Measurements from ENCODE around the gene SNX33. TPM values are rescaled to one million over a fixed set of nuclear protein-coding genes. Genes with fewer than 3 reads are reported as not detected.
A peak's percentile ranks its signal among the peaks of the same experiment; 100 is the strongest.

The SNX33 gene
- total and polyA plus RNA-seq, 2 of the 13 experiments (the other 11 are each of a cell fraction or from before 2014, with no cell fraction given) = 11.0 to 11.6 TPM

- peaks cover 29% of the 10 kb centered on the region for H3K79me2 ChIP-seq (ENCODE audit: insufficient read depth, low read length)
- H2AFZ ChIP-seq (ENCODE audit: low read length) = no peak overlapping the region
- ChIA-PET POLR2A (interaction anchor here (0.9 to 6.9 kb wide), 23 partner anchors 8 to 310 kb away, joined by 3 to 47 read pairs (median 8); partner anchors contain the start of genes COMMD4, MAN2C1, SIN3A and SNUPN), CTCF (ENCODE audit: low intra/inter-chr PET ratio, low total read pairs) (interaction anchor here (1.6 kb wide), 1 partner anchor 44 kb away, joined by 11 read pairs; no protein-coding TSS in a partner anchor)
- peak overlapping the region; percentile 77 to 94 (median 87) for H3K4me3 ChIP-seq (replicated peaks in 1 of 3; ENCODE audit: insufficient read depth in 1 of 3, low read depth in 2 of 3, low read length in 3 of 3)
- H4K20me1 ChIP-seq (ENCODE audit: insufficient read depth, low read length) = no peaks in the 10 kb centered on the region; the same call in 1 of the 2 replicates
- H3K27ac ChIP-seq (ENCODE audit: extremely low read length, insufficient read depth, low read length) = peak overlapping the region; percentile 94
- no peak for FAIRE-seq
- H3K9ac ChIP-seq (ENCODE audit: insufficient read depth, low read depth, low read length) = peak overlapping the region; percentile 93
- BruUV-seq (replicated peaks) = TSS peak; percentile 70
- in situ Hi-C loops (cut with HindIII; ENCODE audit: extremely low pct_ligation_motif_present, low pct_unique_long_range_greater_than_20kb) = no loop called here
- H3K27me3 ChIP-seq (ENCODE audit: control insufficient read depth in 1 of 2, insufficient read depth in 2 of 2, low read length in 2 of 2) = peaks cover 0 to under 1% of the 10 kb centered on the region in 2 experiments; a peak in 1 of 5 replicates
- H3K9me3 ChIP-seq (ENCODE audit: low read length) = no peaks in the 10 kb centered on the region
- H3K4me1 ChIP-seq (ENCODE audit: insufficient read depth, low read length) = peaks cover 32% of the 10 kb centered on the region
- DNase-seq (ENCODE audit: low spot score) = no peak
- 0 out of 5 replicates have a peak, but pooled peaks cover 0 to 3% of the 10 kb centered on the region in 2 experiments for H3K36me3 ChIP-seq (replicated peaks in 1 of 2; ENCODE audit: control insufficient read depth in 1 of 2, insufficient read depth in 2 of 2, low read length in 2 of 2)
- 1% methylated on average over 13 of the region's 16 CpGs for WGBS (ENCODE audit: low lambda C conversion rate)
- H3K4me2 ChIP-seq (ENCODE audit: low read depth, low read length) = peak overlapping the region; percentile 90
- no peak for ATAC-seq
- intact Hi-C loops (cut with micrococcal nuclease; ENCODE audit: unreplicated experiment) = no loop called here
- TF ChIP-seq ZNF34 (CRISPR knock-in tag; IDR thresholded peaks at IDR 0.05; ENCODE audit: borderline replicate concordance) (no peak), ZFP36L1 (CRISPR knock-in tag; IDR thresholded peaks at IDR 0.05) (0 out of 2 replicates have a peak, but pooled peaks have one; percentile 2), BRCA1 (CRISPR knock-in tag; IDR thresholded peaks at IDR 0.05) (no peak), FOXJ3 (CRISPR knock-in tag; IDR thresholded peaks at IDR 0.05; ENCODE audit: borderline replicate concordance) (no peak), SP2 (CRISPR knock-in tag; IDR thresholded peaks at IDR 0.05) (no peak), ZMYM2 (CRISPR knock-in tag; IDR thresholded peaks at IDR 0.05) (no peak; the same call in 1 of the 2 replicates), NCOA5 (CRISPR knock-in tag; IDR thresholded peaks at IDR 0.05) (no peak), SMARCC2 (IDR thresholded peaks at IDR 0.05) (no peak), SKI (IDR thresholded peaks at IDR 0.05; ENCODE audit: partially characterized antibody) (no peak), SOX5 (CRISPR knock-in tag; IDR thresholded peaks at IDR 0.05; ENCODE audit: borderline replicate concordance) (no peak), ZNF7 (CRISPR knock-in tag; IDR thresholded peaks at IDR 0.05) (no peak), SALL2 (CRISPR knock-in tag; IDR thresholded peaks at IDR 0.05) (no peak), ZIK1 (CRISPR knock-in tag; IDR thresholded peaks at IDR 0.05; ENCODE audit: borderline replicate concordance, low read depth) (no peak), ZNF441 (CRISPR knock-in tag; IDR thresholded peaks at IDR 0.05; ENCODE audit: borderline replicate concordance) (no peak)
- TF ChIP-seq, protein P1, sequence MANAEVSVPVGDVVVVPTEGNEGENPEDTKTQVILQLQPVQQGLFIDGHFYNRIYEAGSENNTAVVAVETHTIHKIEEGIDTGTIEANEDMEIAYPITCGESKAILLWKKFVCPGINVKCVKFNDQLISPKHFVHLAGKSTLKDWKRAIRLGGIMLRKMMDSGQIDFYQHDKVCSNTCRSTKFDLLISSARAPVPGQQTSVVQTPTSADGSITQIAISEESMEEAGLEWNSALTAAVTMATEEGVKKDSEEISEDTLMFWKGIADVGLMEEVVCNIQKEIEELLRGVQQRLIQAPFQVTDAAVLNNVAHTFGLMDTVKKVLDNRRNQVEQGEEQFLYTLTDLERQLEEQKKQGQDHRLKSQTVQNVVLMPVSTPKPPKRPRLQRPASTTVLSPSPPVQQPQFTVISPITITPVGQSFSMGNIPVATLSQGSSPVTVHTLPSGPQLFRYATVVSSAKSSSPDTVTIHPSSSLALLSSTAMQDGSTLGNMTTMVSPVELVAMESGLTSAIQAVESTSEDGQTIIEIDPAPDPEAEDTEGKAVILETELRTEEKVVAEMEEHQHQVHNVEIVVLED (CRISPR knock-in tag; IDR thresholded peaks at IDR 0.05; ENCODE audit: borderline replicate concordance) = no peak
- TF ChIP-seq, protein P2, sequence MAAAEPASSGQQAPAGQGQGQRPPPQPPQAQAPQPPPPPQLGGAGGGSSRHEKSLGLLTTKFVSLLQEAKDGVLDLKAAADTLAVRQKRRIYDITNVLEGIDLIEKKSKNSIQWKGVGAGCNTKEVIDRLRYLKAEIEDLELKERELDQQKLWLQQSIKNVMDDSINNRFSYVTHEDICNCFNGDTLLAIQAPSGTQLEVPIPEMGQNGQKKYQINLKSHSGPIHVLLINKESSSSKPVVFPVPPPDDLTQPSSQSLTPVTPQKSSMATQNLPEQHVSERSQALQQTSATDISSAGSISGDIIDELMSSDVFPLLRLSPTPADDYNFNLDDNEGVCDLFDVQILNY (CRISPR knock-in tag; conservative IDR thresholded peaks at IDR 0.05) = no peak
- TF ChIP-seq, protein P3, sequence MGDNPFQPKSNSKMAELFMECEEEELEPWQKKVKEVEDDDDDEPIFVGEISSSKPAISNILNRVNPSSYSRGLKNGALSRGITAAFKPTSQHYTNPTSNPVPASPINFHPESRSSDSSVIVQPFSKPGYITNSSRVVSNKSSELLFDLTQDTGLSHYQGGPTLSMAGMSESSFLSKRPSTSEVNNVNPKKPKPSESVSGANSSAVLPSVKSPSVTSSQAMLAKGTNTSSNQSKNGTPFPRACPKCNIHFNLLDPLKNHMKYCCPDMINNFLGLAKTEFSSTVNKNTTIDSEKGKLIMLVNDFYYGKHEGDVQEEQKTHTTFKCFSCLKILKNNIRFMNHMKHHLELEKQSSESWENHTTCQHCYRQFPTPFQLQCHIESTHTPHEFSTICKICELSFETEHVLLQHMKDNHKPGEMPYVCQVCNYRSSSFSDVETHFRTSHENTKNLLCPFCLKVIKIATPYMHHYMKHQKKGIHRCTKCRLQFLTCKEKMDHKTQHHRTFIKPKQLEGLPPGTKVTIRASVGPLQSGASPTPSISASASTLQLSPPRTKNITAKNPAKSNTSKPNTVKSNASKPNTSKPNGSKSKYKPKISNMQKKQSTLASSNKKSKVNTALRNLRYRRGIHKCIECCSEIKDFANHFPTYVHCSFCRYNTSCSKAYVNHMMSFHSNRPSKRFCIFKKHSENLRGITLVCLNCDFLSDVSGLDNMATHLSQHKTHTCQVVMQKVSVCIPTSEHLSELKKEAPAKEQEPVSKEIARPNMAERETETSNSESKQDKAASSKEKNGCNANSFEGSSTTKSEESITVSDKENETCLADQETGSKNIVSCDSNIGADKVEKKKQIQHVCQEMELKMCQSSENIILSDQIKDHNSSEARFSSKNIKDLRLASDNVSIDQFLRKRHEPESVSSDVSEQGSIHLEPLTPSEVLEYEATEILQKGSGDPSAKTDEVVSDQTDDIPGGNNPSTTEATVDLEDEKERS (CRISPR knock-in tag; IDR thresholded peaks at IDR 0.05) = no peak
- TF ChIP-seq, protein P4, sequence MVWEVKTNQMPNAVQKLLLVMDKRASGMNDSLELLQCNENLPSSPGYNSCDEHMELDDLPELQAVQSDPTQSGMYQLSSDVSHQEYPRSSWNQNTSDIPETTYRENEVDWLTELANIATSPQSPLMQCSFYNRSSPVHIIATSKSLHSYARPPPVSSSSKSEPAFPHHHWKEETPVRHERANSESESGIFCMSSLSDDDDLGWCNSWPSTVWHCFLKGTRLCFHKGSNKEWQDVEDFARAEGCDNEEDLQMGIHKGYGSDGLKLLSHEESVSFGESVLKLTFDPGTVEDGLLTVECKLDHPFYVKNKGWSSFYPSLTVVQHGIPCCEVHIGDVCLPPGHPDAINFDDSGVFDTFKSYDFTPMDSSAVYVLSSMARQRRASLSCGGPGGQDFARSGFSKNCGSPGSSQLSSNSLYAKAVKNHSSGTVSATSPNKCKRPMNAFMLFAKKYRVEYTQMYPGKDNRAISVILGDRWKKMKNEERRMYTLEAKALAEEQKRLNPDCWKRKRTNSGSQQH (CRISPR knock-in tag; IDR thresholded peaks at IDR 0.05; ENCODE audit: low read depth) = no peak
Measured at GRCh38 chr15:75639191-75639708, 8.5 kb upstream of the SNX33 start.
